ENCODE measurements around the gene TSPAN13.

DNA sequence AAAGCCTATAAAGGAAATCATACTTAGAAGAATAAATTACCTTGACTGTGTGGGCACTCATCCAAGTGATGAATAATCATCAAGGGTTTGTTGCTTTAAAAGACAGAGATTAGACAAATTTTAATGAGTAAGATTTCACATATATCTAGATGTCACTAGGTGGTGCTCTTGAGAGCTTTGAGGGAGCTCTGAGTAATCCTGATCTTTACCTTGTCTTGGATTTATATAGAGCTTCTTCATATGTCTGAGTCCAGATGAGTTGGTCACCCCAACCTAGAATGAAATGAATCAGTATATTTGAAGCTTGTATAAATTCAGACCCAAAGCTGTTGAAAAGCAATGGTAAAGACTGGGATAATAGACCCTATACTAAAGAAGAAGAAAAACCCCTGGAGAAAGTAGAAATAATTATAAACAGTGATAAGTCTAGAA lies 47.6 kb downstream of the TSPAN13 start:
- no peak for TF ChIP-seq ZNF384 (IDR thresholded peaks at IDR 0.05)
- no peak for TF ChIP-seq TARDBP (IDR thresholded peaks at IDR 0.05)
- TF ChIP-seq LEF1 (IDR thresholded peaks at IDR 0.05; ENCODE audit: borderline replicate concordance): no peak
- TF ChIP-seq SP1 (IDR thresholded peaks at IDR 0.05): no peak
- TF ChIP-seq L3MBTL2 (conservative IDR thresholded peaks at IDR 0.05): no peak
- TF ChIP-seq, protein P1, sequence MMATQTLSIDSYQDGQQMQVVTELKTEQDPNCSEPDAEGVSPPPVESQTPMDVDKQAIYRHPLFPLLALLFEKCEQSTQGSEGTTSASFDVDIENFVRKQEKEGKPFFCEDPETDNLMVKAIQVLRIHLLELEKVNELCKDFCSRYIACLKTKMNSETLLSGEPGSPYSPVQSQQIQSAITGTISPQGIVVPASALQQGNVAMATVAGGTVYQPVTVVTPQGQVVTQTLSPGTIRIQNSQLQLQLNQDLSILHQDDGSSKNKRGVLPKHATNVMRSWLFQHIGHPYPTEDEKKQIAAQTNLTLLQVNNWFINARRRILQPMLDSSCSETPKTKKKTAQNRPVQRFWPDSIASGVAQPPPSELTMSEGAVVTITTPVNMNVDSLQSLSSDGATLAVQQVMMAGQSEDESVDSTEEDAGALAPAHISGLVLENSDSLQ (IDR thresholded peaks at IDR 0.05): no peak
- no peak for TF ChIP-seq FOXM1 (IDR thresholded peaks at IDR 0.05; ENCODE audit: borderline replicate concordance)
- TF ChIP-seq FOXA1 (IDR thresholded peaks at IDR 0.05): no peak
- TF ChIP-seq CTBP1 (IDR thresholded peaks at IDR 0.05; ENCODE audit: borderline replicate concordance): no peak
- TF ChIP-seq BHLHE40 (IDR thresholded peaks at IDR 0.05; ENCODE audit: borderline replicate concordance): no peak
- TF ChIP-seq NFRKB (IDR thresholded peaks at IDR 0.05): no peak
- no peak for TF ChIP-seq HDGF (IDR thresholded peaks at IDR 0.05; ENCODE audit: borderline replicate concordance)
- TF ChIP-seq SUZ12 (IDR thresholded peaks at IDR 0.05): no peak
